SW 1271 (cell line): Measurements from ENCODE around the gene KIZ.

ENCODE experiments used
- DNase-seq, 2 experiments: peaks; one replicate each; lab custom pipeline; 2025; lab: John Stamatoyannopoulos, UW

Gene KIZ, protein sequence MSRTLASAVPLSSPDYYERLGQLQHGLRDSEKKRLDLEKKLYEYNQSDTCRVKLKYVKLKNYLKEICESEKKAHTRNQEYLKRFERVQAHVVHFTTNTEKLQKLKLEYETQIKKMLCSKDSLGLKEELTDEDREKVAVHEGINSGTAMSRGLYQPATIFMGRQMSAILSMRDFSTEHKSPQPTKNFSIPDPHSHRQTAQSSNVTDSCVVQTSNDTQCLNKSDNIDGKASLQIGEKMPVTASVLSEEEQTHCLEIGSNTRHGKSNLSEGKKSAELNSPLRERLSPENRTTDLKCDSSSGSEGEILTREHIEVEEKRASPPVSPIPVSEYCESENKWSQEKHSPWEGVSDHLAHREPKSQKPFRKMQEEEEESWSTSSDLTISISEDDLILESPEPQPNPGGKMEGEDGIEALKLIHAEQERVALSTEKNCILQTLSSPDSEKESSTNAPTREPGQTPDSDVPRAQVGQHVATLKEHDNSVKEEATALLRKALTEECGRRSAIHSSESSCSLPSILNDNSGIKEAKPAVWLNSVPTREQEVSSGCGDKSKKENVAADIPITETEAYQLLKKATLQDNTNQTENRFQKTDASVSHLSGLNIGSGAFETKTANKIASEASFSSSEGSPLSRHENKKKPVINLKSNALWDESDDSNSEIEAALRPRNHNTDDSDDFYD

DNA sequence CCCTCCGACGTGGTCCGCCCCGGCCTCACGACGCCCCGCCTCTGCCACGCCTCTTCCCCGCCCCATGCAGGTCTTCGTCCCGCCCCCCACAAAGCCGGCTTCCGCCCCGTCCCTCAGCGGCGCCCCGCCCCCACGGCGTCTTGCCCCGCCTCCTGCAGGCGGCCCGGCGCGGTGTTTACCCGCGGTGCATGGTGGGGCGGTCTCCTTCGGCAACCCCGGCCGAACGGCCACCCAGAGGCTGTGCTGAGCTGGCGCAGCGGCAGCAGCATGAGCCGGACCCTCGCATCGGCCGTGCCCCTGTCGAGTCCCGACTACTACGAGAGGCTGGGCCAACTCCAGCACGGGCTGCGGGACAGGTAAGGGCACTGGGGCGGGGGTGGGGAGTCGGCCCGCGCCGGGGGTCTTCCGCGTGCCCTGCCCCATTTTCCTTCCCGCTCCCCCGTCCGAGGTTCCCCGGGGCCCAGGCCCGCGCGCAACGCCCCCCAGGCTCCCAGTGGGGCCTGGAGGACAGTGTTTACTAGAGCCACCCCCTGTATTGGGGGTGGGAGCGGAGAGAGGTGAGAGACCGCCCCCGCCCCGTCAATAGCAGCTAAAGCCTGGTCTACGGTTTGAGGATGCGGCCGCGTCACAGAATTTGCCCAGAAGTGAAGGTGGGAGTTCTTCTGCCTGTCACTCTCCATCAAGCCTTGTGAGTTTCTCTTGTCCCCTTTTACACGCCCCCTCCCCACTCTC, at the start of gene KIZ:
Gene KIZ (plus strand): TSS at position 234 of the 732 bp plus-strand sequence. CDS start 34 bp downstream, at position 268.
- peak; percentile 89 to 92 for DNase-seq

DNA sequence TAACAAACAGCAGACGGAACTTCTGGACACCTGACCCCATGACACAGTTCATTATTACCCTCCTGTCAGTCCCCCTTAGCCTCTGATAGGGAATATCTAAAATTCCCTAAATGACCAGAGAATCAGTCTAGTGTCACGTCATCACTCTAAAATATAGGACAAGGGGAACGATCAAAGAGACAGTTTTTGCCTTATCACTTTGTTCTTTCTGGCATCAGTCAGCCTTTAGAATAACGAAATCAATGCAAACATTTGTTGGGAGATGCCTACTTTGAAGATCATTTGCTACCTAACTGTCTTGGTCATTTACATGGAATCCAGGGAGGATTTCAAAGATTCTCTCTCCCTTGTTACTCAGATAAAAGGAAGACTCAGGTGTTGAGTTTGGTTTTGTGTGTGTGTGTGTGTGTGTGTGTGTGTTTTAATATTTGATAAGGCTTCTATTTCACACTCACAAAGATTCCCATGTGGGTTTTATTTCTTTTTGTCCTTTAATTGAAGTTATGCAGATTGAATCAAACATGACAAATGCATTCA, 48.0 kb upstream of the KIZ start:
- no peak for DNase-seq

DNA sequence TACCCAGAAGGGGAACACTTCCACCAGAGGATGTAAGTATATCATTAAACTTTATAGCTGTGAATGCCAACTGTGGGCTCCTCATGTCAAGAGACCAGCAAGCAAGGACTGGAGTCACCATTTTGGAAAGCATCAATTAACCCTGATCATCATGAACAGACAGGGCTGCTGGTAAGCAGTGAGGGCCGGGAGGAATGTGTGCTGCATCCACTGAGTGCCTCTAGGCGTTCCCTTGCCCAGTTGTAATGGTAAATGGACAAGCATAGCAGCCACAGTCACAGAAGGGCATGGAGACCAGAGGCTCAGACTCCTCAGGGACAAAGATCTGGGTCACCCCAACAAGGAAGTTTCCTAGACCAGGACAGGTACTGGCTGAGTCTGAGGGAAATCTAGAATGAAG, 43.3 kb upstream of the KIZ start:
- no peak for DNase-seq

DNA sequence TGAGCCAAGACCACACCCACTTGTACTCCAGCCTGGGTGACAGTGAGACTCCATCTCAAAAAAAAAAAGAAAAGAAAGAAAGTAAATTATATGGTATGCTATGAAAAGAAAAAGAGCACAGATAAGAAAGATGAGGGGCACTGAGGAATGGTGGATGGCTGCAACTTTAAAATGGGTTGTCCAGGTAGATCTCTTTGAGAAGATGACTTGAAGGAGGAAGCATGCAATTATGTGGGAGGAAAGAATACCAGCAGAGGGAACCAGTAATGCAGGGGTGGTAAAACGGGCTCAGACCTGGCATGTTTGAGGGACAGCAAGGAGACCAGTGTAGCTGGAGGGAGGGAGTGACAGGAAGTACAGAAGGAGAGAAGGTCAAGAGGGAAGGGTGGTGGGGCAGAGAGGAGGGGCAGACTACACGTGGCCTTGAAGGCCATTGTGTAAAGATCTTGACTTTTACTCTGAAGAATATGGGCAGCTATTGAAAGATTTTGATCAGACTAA, 42.0 kb upstream of the KIZ start:
- DNase-seq, result no peak

DNA sequence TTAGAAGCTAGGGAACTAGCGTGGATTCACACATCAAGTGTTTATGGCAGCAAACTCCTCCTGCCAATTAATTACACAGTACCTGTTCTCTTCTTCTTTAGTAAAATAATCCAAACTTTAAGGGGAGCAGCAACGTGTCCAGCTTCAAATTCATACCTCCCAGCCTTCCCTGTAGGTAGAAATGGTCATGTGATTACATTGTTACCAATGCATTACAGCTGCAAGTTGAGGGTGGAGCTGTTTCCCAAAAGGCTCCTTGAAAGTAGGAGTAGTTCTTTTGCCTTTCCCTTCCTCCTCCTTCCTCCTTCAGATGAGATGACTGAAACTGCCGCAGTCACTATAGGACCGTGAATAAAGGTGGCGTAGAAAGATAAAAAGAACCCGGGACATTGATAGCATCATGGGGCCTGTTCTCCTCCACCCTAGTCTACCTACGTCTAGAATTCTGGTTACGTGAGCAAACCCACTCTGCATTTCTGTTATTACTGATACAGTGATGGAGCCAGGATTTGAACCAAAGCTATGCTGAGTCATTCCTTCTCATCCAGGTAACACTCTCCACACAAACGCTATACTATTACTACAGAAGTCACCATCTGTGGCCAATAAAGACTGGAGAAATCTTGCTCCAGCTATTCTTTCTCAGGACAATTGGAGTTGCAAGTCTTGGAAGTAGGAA, 37.9 kb upstream of the KIZ start:
- no peak for DNase-seq

DNA sequence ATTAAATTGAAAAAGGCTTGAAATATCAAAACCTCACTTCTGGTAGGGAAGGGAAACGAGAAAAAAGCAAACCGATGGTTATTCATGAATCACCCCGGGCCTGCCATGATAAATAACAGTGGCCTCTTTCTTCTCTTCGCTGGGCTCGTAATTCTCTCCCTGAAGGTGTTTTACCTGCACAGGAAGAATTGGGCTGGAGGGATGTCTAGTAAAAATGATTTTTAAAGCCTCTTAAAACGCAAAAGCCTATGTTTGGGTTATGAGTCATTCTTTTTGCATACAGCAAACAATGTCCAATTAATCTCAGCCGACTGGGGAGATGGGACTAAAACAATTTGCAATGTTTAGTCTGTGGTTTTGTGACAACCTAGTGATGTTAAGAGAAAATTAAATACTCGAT, 36.5 kb upstream of the KIZ start:
- no peak for DNase-seq

DNA sequence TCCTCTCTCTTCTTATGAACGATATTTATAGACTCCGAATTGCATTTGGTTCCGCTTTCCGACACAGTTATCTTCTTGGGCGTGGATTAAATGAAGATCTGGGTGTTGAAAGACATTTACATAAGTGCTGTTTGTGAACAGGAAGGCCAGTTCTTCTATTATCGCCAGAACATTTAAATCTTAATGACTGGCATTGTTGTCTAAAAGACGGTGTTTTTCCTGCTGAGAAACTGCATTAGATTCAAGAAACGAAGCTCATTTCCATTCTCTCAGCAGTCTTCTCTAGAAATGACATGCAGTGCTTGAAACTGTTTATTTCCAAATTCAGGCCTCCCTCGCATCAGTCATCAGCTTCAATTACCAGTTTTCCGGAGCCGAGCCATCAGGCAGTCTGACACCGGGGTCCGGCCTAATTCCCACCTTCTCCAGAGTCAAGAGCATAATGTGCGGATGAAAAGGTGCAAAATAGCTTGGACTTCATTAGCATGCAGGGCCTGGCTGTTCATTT, 35.7 kb upstream of the KIZ start:
- DNase-seq, result no peak

DNA sequence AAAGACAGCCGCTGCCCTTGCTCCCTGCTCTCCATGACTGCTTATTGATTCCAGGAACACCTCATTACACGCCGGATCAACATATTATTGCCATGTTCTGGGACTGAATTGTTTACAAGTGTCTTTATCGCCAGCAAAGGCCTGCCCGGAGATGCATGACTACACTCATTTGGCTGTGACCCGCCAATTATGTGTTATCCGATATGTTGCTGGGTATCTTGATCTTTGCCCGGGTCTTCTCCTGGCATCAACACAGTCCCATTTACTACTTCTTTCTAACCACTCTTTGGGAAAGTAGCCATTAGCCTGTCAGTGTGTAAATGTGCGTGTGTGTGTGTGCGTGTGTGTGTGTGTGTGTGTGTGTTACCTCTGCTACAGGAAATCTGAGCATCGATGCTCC, 35.2 kb upstream of the KIZ start:
- no peak for DNase-seq

DNA sequence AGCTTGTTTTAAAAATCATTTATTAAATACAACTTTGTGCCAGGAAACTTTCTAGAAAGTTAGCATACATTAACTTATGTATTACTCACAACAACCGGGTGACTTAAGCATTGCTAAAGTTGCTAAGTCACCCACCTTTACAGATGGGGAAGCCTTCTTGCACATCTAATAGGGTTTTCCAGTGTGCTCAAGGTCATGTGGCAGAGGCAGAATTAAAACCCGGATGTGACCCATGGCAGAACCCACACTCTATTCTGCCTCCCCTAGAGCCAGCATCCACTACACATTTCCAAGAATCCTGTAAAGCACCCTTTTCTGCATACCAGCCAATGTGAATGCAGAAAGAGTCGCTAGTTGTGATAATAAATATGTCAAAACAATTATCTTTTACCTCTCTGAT, 33.1 kb upstream of the KIZ start:
- DNase-seq, result no peak

DNA sequence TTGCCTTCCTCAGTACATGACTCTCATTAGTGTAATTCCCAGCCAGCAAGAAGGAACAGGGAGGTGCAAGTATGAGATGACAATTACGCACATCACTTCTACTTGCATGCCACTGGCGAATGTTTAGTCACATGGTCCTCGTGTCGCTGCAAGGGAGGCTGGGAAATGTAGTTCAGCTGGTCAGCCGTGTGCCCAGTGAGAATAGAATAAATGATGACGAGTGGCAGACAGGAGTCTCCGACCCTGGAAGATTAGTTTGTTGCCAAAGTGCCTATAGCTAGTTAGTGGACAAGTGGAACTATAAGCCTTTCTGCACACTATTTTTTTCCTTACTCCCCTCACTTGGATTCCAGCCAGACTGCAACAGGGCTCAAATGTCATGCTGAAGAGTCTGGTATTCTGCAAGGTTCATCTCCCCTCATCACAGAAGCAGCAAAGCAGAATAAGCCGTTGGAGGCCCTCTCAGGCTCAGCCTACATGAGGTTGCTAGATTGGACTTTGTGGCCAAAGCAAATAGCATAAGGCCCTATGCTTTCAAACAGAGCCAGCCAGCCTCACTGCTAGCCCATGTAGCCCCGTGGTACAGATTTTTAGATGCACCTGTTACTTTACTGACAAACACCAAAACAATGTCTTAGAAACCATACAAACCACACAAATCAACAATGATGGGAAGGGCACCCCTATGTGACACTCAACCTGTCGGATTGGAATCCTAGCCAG, 29.4 kb upstream of the KIZ start:
- peak in 1 of 2 experiments; percentile 14 for DNase-seq

DNA sequence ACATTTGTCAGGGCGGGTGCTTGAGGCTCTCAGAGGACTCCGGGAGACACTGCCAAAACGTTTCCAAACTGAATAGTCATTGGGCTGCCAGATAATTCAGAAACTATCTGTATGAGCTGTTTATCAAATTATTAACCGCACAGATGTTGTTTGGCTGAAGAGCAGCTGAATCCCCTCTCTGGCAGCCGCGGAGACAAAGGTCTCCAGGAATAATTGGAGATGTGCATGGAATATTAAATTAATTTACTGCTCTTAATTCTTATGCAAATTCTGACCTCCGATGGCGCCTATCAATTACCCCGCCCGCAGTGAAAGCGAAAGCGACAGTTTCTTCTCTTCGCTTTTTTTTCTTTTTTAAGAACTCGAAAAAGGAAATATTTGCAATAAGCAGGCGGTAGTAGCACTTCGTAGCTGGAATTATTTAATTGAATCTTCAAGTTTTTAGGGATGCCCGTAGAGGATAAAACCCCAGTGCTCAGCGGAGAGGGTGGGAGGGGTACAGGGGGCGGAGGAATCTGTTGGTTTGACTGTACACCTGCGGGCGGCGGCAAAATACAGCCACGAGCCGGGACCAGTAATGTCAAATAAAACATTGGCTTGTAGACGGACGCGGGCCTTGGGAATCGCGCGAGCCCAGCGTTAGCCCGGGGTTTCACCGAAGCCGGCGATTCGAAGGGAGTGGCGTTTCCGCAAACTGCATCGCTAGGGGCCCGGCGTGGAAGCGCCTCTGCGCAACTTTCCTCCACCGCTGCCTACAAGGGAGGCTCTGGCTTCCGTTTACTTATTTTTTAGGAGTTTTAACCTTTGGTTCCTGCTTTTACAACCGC, 25.9 kb upstream of the KIZ start:
- no peak for DNase-seq

DNA sequence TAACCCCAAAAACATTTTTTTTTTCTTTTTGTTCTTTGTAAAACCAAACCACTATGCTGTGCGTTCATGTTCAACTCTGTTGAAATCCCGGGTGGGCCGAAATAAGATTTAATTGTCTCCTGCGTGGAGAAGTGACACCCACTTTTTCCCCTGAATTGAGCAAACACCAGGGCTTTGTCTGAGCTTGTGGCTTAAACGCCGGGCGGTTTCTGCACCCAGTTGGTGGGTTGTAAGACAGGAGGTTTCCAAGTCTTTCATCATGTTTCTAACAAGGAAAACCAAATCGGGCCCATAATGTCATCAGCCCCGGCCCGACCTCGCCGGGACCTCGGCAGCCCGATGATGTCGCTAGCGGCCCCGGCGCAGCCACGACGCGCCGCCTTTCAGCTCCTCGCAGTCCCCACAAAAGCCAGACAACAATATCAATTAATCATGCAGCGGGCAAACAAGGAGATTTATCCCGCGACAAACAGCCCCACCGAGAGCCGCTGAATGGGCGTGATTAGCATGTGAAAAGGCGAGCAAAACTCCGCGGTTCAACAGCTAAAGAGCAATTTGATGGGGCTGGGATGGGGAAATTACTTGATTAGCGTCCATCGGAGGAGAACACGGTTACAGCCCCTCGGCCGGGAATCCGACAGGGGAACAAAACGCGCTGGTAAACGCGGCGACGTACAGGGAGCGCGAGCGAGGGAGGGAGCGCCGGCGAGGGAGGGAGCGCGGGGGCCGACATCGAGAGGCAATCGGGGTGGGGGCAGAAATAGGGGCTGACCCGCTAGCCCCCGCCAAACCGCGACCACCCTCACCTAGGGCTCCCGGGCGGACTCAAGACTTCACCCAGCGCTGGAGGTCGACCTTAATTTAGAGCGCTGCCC, 25.1 kb upstream of the KIZ start:
- DNase-seq, result no peak

DNA sequence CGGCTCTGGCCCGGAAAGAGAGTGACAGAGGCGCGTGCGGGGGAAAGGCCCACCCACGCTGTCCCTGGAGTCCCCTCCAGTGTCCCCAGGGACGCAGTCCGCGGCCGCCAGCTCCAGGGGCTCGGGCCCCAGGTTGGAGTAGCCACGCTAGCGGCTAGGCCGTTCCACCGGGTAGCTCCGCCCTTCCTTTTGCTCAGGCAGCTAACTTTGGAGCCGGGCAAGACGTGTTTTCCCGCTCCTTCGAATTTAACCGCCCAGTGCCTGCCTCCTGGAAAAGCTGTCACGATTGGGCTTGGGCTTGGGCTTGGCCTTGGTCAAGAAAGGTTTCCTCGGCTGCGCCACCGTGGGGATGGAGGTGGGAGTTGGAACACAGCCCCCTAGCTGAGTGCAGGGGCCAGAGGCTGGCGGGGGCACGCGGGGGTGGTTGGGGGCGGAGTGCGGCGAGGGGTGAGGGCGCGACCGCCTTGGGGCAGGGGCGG, 24.4 kb upstream of the KIZ start:
- DNase-seq, result no peak

DNA sequence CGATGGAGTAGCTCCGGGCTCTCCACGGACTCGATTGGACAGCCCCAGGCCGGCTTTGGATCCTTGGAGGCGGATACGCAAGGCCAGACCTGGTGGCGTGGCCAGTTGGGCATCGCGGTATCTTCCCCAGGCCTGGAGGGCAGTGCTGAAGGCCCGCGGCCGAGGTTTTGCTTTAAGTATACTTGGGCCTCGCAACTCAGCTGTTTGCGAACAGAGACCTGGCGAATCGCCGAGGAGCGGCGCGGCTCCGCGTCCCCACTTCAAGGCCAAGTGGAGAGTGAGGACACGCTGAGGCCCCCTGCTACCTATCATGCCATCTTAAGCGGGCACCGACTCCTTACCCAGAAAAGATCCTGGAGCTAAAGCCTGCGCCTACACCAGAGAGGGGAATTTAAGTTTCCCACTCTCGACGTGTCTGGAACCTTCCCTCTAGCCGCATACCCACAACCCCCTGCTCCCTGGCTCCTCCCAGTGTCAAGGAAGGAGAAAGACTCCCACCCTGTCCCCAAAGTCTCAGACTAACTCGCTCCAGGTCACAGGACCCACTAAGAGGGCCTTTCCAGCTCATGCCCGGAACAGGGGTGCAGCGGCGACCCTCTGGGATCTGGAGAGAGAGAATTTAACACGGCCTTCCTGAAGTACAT, 23.8 kb upstream of the KIZ start:
- DNase-seq, result no peak

DNA sequence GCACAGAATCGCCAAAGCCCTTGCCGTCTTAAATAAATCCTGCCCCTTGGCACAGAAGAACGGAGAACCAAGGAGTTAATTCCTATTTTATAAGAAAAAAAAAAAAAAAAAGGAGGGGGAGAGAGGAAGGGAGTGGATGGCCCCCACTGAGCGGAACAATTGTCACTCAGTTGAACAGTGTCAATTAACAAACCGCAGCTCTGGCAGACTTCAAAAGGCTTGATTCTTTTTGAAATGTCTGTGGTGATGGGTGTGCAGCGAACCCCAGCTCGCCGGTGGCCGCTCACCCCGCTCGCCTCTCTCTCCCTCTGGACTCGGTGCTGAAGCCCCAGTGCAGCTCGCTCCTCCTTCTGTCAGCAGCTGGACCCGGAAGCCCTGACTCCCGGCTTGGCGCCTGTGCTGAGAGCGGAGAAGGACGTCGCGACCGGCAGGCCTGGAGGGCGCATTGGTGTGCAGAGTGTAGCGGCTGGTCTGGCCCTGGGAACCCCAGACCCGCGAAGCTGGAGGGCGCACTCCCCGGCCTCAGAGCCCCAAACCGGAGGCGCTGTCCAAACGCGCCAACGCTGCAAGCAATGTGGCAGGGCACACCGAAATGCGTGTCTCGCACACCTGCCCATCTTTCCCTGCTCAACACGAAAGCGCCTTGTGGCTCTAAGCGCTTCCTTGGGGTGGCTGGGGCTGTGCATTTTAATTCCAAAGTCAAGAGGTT, 23.1 kb upstream of the KIZ start:
- no peak for DNase-seq

DNA sequence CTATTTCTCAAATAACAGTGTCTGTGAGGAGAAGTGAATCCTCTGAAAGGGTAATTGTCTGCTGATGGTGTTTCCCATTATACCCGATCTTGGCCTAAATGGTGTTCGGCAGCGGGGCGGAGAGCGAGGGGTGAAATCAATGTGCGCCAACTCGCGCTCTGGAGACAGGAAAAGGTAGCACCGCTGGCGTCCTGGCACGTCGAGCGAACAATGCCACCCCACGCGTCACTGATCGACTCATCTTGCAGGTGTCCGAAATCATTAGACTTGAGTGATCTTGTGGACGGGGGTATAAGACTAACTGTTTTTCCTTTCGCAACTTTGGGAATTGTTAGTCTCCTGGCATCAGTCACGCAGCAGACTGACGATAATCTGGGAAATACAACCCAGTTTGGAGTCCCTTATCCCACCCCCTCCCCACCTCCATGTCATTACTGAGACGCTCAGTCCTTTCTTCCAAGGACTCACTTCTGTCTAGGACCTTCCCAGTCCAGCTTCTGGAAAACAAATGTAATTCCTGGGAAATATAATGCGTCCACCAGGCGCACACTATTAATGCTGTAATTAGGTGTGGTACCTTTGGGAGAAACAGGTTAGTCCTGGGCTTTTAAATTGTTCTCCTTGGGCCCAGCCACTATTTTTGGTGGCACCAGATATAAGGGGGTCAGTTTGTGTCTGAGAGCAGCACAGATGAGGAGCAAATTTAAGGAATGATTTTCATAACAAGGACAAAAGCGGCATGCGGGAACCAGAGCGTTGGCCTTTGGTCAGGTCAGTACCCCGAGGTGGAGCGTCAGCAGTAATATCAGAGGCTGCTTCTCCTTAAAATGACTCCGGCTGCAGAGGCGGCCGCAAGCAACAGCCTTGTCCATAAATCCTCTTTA, 22.1 kb upstream of the KIZ start:
- DNase-seq, result no peak

DNA sequence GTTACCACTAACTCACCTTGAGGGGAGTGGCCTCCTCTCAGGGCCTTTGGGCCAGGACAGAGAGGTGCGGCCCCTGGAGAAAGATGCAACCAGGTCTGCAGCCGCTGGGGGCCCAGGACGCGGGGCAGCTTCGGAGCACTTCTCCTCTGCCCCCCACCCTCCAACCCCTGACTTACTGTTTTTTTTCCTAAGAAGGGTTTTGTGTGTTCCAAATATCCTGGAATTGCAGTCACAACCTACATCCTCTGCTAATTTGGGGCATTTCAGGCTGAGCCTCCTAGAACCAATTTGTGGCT, 21.5 kb upstream of the KIZ start:
- DNase-seq, result no peak
